ENCODE results near the gene PYGO1.

The PYGO1 gene

DNA sequence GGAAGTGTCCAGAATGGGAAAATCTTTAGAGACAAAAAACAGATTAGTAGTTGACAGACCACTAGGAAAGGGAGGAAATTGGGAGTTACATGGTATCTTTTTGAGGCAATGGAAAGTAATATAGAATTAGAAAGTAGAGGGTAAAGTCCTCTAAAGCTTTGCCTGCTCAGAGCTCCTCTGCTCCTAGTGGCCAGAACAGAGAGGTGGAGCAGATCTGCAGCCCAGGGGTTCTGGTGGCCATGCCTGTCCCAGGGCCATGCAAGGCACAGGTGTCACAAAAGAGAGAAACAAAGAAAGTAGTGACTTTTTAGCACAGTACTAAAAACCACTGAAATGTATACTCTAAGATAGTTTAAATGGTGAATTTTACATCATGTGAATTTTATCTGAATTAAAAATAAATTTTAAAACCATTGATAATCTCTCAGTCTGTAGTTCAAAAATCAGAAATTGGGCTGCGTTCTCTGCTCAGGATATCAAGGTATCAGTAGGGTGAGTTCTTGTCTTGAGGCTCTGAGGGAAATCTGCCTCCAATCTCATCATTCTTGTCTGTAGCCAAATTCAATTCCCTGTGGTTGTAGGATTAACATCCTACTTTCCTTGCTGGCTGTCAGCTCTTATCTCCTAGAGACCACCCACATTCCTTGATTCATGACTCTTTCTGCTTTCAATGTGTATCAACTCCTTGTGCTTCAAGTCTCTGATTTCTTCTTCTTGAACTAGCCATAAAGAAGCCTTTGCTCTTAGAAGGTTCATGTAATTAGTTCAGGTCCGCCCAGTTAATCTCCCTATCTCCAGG, 23.6 kb downstream of the PYGO1 start:
- Mint-ChIP-seq H3K4me3 (no peak overlapping the region), H3K36me3 (ENCODE audit: low read depth) (peaks cover 78% of the 10 kb centered on the region), H3K9me3 (peaks cover 69% of the 10 kb centered on the region), H3K4me1 (no peaks in the 10 kb centered on the region), H3K27ac (no peak overlapping the region), H3K27me3 (ENCODE audit: low read depth) (no peaks in the 10 kb centered on the region)
- TF ChIP-seq CTCF (IDR thresholded peaks at IDR 0.05; ENCODE audit: unreplicated experiment in 3 of 3): no peak

- H3K4me1 Mint-ChIP-seq: no peaks in the 10 kb centered on the region
- H3K36me3 Mint-ChIP-seq (ENCODE audit: low read depth): peaks cover 69% of the 10 kb centered on the region
- no peak for TF ChIP-seq CTCF (IDR thresholded peaks at IDR 0.05; ENCODE audit: unreplicated experiment in 3 of 3)
- no peak overlapping the region for H3K27ac Mint-ChIP-seq
- peaks cover 69% of the 10 kb centered on the region for H3K9me3 Mint-ChIP-seq
- no peak overlapping the region for H3K4me3 Mint-ChIP-seq
- H3K27me3 Mint-ChIP-seq (ENCODE audit: low read depth): no peaks in the 10 kb centered on the region
These were observed 25.5 kb downstream of the PYGO1 start for GRCh38 chr15:55562601-55563000.

DNA sequence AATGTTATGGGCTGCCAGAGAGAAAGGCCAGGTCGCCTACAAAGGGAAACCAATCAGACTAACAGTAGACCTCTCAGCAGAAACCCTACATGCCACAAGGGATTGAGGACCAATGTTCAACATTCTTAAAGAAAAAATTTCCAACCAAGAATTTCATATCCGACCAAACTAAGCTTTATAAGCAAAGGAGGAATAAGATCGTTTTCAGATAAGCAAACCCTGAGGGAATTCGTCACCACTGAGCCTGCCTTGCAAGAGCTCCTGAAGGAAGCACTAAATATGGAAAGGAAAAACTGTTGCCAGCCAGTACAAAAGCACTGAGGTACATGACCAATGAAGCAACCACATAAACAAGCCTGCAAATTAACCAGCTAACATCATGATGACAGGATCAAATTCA, 33.1 kb downstream of the PYGO1 start:
- H3K4me1 Mint-ChIP-seq: peaks cover 4% of the 10 kb centered on the region
- no peaks in the 10 kb centered on the region for H3K27me3 Mint-ChIP-seq (ENCODE audit: low read depth)
- no peak overlapping the region for H3K27ac Mint-ChIP-seq
- peaks cover 60% of the 10 kb centered on the region for H3K9me3 Mint-ChIP-seq
- TF ChIP-seq CTCF (IDR thresholded peaks at IDR 0.05; ENCODE audit: unreplicated experiment in 3 of 3): no peak
- H3K36me3 Mint-ChIP-seq (ENCODE audit: low read depth): peaks cover 76% of the 10 kb centered on the region
- no peak overlapping the region for H3K4me3 Mint-ChIP-seq

DNA sequence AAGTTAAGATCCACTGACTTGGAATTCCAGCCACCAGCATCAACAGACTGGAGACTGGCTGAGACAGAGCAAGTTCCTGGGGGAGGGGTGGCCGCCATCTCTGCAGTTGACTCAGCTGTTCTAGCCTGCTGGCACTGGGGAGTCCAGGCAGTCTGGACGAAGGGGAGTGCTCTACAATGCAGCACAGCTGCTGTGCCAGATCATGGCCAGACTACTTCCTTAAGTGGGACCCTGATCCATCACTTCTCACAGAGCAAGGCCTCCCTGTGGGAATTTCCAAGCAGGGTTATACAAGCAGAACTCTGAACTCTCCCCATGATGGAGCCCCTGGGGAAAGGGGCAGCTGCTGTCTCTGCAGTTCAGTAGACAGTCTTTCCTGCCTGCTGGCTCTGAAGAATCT, 35.2 kb downstream of the PYGO1 start:
- no peak for TF ChIP-seq CTCF (IDR thresholded peaks at IDR 0.05; ENCODE audit: unreplicated experiment in 3 of 3)
- peaks cover 51% of the 10 kb centered on the region for H3K9me3 Mint-ChIP-seq

DNA sequence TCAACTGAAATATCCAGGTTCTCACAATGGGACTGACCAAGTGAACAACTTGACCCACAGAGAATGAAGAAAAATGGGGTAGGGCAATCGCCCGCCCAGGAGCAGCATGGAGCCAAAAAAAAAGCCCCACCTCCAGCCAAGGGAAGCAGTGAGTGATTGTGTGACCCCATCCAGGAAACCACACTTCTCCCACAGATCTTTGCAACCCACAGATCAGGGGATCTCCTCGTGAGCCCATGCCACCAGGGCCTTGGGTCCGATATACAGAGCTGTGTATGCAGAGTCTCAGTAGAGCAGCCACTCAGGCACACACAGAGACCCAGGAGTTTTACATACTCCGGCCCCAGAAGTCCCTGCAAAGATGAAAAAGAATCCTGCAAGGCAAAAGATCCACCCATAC, 35.7 kb downstream of the PYGO1 start:
- H3K4me1 Mint-ChIP-seq: peaks cover 4% of the 10 kb centered on the region
- peak overlapping the region in 2 of 3 experiments; percentile 87 for H3K27ac Mint-ChIP-seq
- TF ChIP-seq CTCF (IDR thresholded peaks at IDR 0.05; ENCODE audit: unreplicated experiment in 3 of 3): no peak
- no peaks in the 10 kb centered on the region for H3K27me3 Mint-ChIP-seq (ENCODE audit: low read depth)
- peaks cover 46% of the 10 kb centered on the region for H3K9me3 Mint-ChIP-seq
- peaks cover 78% of the 10 kb centered on the region for H3K36me3 Mint-ChIP-seq (ENCODE audit: low read depth)
- no peak overlapping the region for H3K4me3 Mint-ChIP-seq

More for the DNA sequence above, 35.2 kb downstream of the PYGO1 start:
- H3K27ac Mint-ChIP-seq: peak overlapping the region in 2 of 3 experiments; percentile 87
- H3K4me3 Mint-ChIP-seq: no peak overlapping the region
- peaks cover 82% of the 10 kb centered on the region for H3K36me3 Mint-ChIP-seq (ENCODE audit: low read depth)
- H3K4me1 Mint-ChIP-seq: peaks cover 4% of the 10 kb centered on the region
- no peaks in the 10 kb centered on the region for H3K27me3 Mint-ChIP-seq (ENCODE audit: low read depth)

DNA sequence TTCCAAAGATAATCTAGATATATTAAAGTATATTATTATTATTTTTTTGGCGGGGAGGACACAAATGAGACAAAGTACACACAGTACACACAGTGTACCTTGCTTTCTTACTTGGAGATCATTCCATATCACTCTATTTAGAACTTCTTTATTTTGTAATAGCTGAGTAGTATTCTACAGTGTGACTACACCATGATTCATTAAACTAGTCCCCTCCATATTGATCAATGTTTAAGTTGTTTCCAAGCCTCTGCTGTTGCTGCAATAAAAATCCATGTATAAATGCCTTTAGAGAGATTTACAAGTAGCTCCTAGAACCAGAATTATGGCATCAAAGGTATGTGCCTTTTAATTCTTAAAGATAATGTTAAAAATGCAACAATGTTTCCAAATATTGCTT, 38.8 kb downstream of the PYGO1 start:
- peaks cover 72% of the 10 kb centered on the region for H3K36me3 Mint-ChIP-seq (ENCODE audit: low read depth)
- TF ChIP-seq CTCF (IDR thresholded peaks at IDR 0.05; ENCODE audit: unreplicated experiment in 3 of 3): no peak
- no peaks in the 10 kb centered on the region for H3K27me3 Mint-ChIP-seq (ENCODE audit: low read depth)
- no peak overlapping the region for H3K4me3 Mint-ChIP-seq
- peaks cover 16% of the 10 kb centered on the region for H3K9me3 Mint-ChIP-seq
- no peak overlapping the region for H3K27ac Mint-ChIP-seq
- H3K4me1 Mint-ChIP-seq: peaks cover 4% of the 10 kb centered on the region

Measured in nephron (organoid).